Hepatic stellate cell (primary cell): ENCODE measurements around the gene MVB12B.

ENCODE experiments used
- DNase-seq: peaks from one replicate; pipeline ENCODE4 v3.0.0; 2011; ENCODE audit warnings: low spot score

MVB12B gene

GRCh38 chr9:126408004-126408403 is 81.4 kb downstream of the MVB12B start:
- DNase-seq, result no peak

GRCh38 chr9:126410229-126410628 is 83.6 kb downstream of the MVB12B start:
- DNase-seq, result no peak

GRCh38 chr9:126411225-126411947 is 84.8 kb downstream of the MVB12B start:
- no peak for DNase-seq

GRCh38 chr9:126411948-126412284 is 85.3 kb downstream of the MVB12B start:
- DNase-seq, result no peak

- DNase-seq, result no peak
Observed at GRCh38 chr9:126412905-126413304, 86.3 kb downstream of the MVB12B start.

GRCh38 chr9:126413391-126414068 is 86.9 kb downstream of the MVB12B start:
- DNase-seq, result no peak

GRCh38 chr9:126415741-126416370 is 89.2 kb downstream of the MVB12B start:
- DNase-seq, result no peak

GRCh38 chr9:126417043-126417442 is 90.4 kb downstream of the MVB12B start:
- no peak for DNase-seq

GRCh38 chr9:126417684-126418083 is 91.1 kb downstream of the MVB12B start:
- DNase-seq, result no peak

- no peak for DNase-seq
Observed at GRCh38 chr9:126418608-126419007, 92.0 kb downstream of the MVB12B start.

GRCh38 chr9:126419475-126419874 is 92.8 kb downstream of the MVB12B start:
- no peak for DNase-seq

GRCh38 chr9:126420135-126420534 is 93.5 kb downstream of the MVB12B start:
- no peak for DNase-seq

- no peak for DNase-seq
Observed at GRCh38 chr9:126420643-126421564, 94.3 kb downstream of the MVB12B start.

GRCh38 chr9:126421567-126422428 is 95.2 kb downstream of the MVB12B start:
- DNase-seq, result no peak

- no peak for DNase-seq
Observed at GRCh38 chr9:126423142-126423915, 96.7 kb downstream of the MVB12B start.

- DNase-seq, result no peak
Observed at GRCh38 chr9:126423916-126424185, 97.2 kb downstream of the MVB12B start.

- no peak for DNase-seq
Observed at GRCh38 chr9:126424511-126424910, 97.9 kb downstream of the MVB12B start.

GRCh38 chr9:126428534-126429175 is 102.0 kb downstream of the MVB12B start:
- DNase-seq, result no peak

- DNase-seq, result no peak
Observed at GRCh38 chr9:126429190-126429589, 102.6 kb downstream of the MVB12B start.

- DNase-seq, result no peak
Observed at GRCh38 chr9:126430124-126430523, 103.5 kb downstream of the MVB12B start.
